ENCODE results near the gene MTA1.

GRCh38 chr14:105496831-105497591 is 77.4 kb downstream of the MTA1 start:
- TF ChIP-seq, protein P1, sequence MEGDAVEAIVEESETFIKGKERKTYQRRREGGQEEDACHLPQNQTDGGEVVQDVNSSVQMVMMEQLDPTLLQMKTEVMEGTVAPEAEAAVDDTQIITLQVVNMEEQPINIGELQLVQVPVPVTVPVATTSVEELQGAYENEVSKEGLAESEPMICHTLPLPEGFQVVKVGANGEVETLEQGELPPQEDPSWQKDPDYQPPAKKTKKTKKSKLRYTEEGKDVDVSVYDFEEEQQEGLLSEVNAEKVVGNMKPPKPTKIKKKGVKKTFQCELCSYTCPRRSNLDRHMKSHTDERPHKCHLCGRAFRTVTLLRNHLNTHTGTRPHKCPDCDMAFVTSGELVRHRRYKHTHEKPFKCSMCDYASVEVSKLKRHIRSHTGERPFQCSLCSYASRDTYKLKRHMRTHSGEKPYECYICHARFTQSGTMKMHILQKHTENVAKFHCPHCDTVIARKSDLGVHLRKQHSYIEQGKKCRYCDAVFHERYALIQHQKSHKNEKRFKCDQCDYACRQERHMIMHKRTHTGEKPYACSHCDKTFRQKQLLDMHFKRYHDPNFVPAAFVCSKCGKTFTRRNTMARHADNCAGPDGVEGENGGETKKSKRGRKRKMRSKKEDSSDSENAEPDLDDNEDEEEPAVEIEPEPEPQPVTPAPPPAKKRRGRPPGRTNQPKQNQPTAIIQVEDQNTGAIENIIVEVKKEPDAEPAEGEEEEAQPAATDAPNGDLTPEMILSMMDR (conservative IDR thresholded peaks at IDR 0.05; ENCODE audit: low read depth, low read length), result no peak
- no peak for TF ChIP-seq EZH2 (IDR thresholded peaks at IDR 0.05; ENCODE audit: borderline replicate concordance, low read depth, low read length, poor library complexity, severe bottlenecking)
